ENCODE measurements around the gene SLC25A41. TPM values are rescaled to one million over a fixed set of nuclear protein-coding genes. Genes with fewer than 3 reads are reported as not detected.

Gene SLC25A41
- total and polyA plus RNA-seq, 2 of the 13 experiments (the other 11 are each of a cell fraction or from before 2014, with no cell fraction given): 0.33 to 0.95 TPM

DNA sequence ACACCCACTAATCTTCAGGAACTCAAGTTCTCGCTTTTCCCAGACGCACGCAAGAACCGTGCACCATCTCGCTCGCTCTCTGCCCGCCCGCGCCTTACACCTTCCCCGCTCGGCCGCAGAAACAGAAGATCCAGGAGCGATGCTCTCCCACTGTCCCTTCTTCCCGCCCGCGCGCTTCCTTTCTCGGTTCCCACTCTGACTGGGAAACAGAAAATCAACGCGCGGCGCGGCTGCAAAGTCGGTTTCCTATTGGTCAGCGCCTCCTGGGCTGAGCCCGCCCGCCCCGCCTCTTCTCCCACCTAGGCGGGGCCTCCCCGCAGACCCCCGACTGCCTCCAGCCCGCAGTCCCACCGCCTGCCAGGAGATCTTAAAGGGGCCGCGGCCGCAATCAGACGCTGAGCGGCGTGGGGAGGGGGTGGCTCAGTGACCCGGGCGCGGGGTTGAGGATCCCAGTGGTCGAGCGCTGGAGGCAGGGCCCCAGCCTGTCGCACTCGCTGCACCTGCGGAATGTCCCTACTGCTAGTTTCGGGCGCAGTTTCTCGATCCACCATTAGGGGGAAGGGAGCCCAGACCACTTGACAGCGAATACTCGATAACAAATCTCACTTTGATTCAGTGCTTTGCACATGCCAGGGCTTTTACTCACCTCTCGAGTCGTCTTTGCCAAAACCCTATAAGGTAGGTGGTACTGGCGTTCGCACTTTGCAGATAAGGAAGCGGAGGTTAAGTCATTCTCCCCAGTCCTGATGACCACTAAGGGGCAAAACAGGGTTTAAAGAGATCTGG is 26.7 kb upstream of the SLC25A41 start:
- peak overlapping the region; percentile 66 to 83 (median 81) for H3K4me3 ChIP-seq (replicated peaks in 1 of 3; ENCODE audit: insufficient read depth in 1 of 3, low read depth in 2 of 3, low read length in 3 of 3)
- CTCF ChIA-PET (ENCODE audit: low intra/inter-chr PET ratio, low total read pairs): no interaction called here
- H4K20me1 ChIP-seq (ENCODE audit: insufficient read depth, low read length): no peaks in the 10 kb centered on the region
- peak overlapping the region; percentile 41 for H3K27ac ChIP-seq (ENCODE audit: extremely low read length, insufficient read depth, low read length)
- no peaks in the 10 kb centered on the region for H3K9me3 ChIP-seq (ENCODE audit: low read length)
- in situ Hi-C loops (cut with HindIII; ENCODE audit: extremely low pct_ligation_motif_present, low pct_unique_long_range_greater_than_20kb): no loop called here
- FAIRE-seq (peak; percentile 77), ATAC-seq (peak; percentile 76), DNase-seq (ENCODE audit: low spot score) (peak; percentile 94)
- no peaks in the 10 kb centered on the region for H3K27me3 ChIP-seq (ENCODE audit: control insufficient read depth in 1 of 2, insufficient read depth in 2 of 2, low read length in 2 of 2)
- BruUV-seq (replicated peaks): no TSS peak
- peak overlapping the region; percentile 70 for H3K9ac ChIP-seq (ENCODE audit: insufficient read depth, low read depth, low read length)
- H3K4me1 ChIP-seq (ENCODE audit: insufficient read depth, low read length): peaks cover 18% of the 10 kb centered on the region
- POLR2A ChIA-PET: interaction anchor here (0.8 to 1.3 kb wide), 3 partner anchors 9 to 88 kb away, joined by 3 to 6 read pairs (median 5); partner anchors contain the start of gene ALKBH7
- peak overlapping the region; percentile 75 for H2AFZ ChIP-seq (ENCODE audit: low read length)
- H3K4me2 ChIP-seq (ENCODE audit: low read depth, low read length): peak overlapping the region; percentile 91
- intact Hi-C loops (cut with micrococcal nuclease; ENCODE audit: unreplicated experiment): no loop called here
- peaks cover 0 to 10% of the 10 kb centered on the region in 2 experiments; a peak in 1 of 5 replicates for H3K36me3 ChIP-seq (replicated peaks in 1 of 2; ENCODE audit: control insufficient read depth in 1 of 2, insufficient read depth in 2 of 2, low read length in 2 of 2)
- WGBS (ENCODE audit: low lambda C conversion rate): under 1% methylated on average over 39 of the region's 57 CpGs
- H3K79me2 ChIP-seq (ENCODE audit: insufficient read depth, low read length): no peaks in the 10 kb centered on the region
- TF ChIP-seq MXD4 (CRISPR knock-in tag; IDR thresholded peaks at IDR 0.05) (peak; percentile 59), ELF3 (CRISPR knock-in tag; IDR thresholded peaks at IDR 0.05) (0 out of 2 replicates have a peak, but pooled peaks have one; percentile 1), KDM5A (IDR thresholded peaks at IDR 0.05; ENCODE audit: borderline replicate concordance, low read length) (peak; percentile 36; the same call in 1 of the 2 replicates), HOXD1 (CRISPR knock-in tag; IDR thresholded peaks at IDR 0.05) (0 out of 2 replicates have a peak, but pooled peaks have one; percentile 38), MAZ (IDR thresholded peaks at IDR 0.05; ENCODE audit: borderline replicate concordance, low read depth, low read length) (0 out of 2 replicates have a peak, but pooled peaks have one; percentile 52), MAZ (CRISPR knock-in tag; IDR thresholded peaks at IDR 0.05; ENCODE audit: low read depth) (no peak), PTBP1 (IDR thresholded peaks at IDR 0.05; ENCODE audit: low read depth, low read length, poor library complexity, severe bottlenecking) (peak; percentile 27), FLYWCH1 (CRISPR knock-in tag; IDR thresholded peaks at IDR 0.05) (no peak), ZFP36 (IDR thresholded peaks at IDR 0.05; ENCODE audit: borderline replicate concordance, low read depth, low read length, partially characterized antibody) (no peak), TAF1 (CRISPR knock-in tag; IDR thresholded peaks at IDR 0.05) (peak; percentile 38; the same call in 1 of the 2 replicates), SP2 (CRISPR knock-in tag; IDR thresholded peaks at IDR 0.05) (peak; percentile 46; the same call in 1 of the 2 replicates), HDAC6 (IDR thresholded peaks at IDR 0.05; ENCODE audit: low read depth, low read length) (no peak), ZNF292 (CRISPR knock-in tag; IDR thresholded peaks at IDR 0.05; ENCODE audit: borderline replicate concordance, low read depth) (no peak)
- TF ChIP-seq, protein P1, sequence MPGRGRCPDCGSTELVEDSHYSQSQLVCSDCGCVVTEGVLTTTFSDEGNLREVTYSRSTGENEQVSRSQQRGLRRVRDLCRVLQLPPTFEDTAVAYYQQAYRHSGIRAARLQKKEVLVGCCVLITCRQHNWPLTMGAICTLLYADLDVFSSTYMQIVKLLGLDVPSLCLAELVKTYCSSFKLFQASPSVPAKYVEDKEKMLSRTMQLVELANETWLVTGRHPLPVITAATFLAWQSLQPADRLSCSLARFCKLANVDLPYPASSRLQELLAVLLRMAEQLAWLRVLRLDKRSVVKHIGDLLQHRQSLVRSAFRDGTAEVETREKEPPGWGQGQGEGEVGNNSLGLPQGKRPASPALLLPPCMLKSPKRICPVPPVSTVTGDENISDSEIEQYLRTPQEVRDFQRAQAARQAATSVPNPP (CRISPR knock-in tag; IDR thresholded peaks at IDR 0.05): no peak
- TF ChIP-seq, protein P2, sequence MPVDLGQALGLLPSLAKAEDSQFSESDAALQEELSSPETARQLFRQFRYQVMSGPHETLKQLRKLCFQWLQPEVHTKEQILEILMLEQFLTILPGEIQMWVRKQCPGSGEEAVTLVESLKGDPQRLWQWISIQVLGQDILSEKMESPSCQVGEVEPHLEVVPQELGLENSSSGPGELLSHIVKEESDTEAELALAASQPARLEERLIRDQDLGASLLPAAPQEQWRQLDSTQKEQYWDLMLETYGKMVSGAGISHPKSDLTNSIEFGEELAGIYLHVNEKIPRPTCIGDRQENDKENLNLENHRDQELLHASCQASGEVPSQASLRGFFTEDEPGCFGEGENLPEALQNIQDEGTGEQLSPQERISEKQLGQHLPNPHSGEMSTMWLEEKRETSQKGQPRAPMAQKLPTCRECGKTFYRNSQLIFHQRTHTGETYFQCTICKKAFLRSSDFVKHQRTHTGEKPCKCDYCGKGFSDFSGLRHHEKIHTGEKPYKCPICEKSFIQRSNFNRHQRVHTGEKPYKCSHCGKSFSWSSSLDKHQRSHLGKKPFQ (CRISPR knock-in tag; IDR thresholded peaks at IDR 0.05; ENCODE audit: insufficient replicate concordance): no peak
- TF ChIP-seq, protein P3, sequence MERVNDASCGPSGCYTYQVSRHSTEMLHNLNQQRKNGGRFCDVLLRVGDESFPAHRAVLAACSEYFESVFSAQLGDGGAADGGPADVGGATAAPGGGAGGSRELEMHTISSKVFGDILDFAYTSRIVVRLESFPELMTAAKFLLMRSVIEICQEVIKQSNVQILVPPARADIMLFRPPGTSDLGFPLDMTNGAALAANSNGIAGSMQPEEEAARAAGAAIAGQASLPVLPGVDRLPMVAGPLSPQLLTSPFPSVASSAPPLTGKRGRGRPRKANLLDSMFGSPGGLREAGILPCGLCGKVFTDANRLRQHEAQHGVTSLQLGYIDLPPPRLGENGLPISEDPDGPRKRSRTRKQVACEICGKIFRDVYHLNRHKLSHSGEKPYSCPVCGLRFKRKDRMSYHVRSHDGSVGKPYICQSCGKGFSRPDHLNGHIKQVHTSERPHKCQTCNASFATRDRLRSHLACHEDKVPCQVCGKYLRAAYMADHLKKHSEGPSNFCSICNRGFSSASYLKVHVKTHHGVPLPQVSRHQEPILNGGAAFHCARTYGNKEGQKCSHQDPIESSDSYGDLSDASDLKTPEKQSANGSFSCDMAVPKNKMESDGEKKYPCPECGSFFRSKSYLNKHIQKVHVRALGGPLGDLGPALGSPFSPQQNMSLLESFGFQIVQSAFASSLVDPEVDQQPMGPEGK (CRISPR knock-in tag; IDR thresholded peaks at IDR 0.05): peak; percentile 82
- TF ChIP-seq, protein P4, sequence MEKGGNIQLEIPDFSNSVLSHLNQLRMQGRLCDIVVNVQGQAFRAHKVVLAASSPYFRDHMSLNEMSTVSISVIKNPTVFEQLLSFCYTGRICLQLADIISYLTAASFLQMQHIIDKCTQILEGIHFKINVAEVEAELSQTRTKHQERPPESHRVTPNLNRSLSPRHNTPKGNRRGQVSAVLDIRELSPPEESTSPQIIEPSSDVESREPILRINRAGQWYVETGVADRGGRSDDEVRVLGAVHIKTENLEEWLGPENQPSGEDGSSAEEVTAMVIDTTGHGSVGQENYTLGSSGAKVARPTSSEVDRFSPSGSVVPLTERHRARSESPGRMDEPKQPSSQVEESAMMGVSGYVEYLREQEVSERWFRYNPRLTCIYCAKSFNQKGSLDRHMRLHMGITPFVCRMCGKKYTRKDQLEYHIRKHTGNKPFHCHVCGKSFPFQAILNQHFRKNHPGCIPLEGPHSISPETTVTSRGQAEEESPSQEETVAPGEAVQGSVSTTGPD (CRISPR knock-in tag; IDR thresholded peaks at IDR 0.05): no peak

Data from HepG2 (cell line).